ENCODE measurements around the gene TSHZ2.
A peak's percentile ranks its signal among the peaks of the same experiment; 100 is the strongest.

TSHZ2 gene

DNA sequence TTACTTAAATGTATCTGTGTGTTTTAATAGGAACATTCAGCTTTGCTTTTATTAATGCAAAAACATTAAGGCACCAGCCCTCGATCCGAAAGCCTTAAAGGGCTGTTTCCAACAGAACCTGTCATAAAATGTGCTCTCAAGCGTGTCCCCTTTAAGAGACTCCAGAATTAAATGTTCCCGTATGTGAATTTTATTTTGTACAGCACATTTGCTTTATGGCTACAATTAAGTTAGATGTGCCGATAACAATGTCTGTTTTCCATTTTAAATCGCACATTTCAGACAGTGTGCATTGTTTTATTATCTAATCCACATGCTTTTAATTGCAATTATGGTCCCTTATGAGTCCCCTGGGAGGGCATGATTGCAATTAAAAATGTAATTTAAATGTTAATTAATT is 198.9 kb downstream of the TSHZ2 start:
- DNase-seq = no peak

DNA sequence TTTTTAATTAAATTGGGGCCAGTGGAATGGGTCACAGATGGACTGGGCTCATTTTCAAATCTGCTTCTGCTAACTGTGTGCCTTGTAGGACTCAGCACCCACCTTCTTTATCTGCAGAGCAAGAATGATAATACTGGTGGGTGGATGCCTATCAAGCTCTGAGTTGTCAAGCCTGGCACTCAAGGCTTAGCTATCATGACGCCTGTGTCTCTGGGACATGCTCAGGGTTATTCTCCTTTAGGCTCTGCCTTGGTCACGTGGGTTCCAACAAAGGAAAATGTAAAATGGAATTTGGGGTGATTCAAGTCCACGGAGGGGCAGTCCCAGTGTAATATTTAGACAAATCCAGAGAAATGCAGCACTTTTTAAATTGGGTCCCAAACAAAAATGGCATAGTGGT is 202.3 kb downstream of the TSHZ2 start:
- no peak for DNase-seq

DNA sequence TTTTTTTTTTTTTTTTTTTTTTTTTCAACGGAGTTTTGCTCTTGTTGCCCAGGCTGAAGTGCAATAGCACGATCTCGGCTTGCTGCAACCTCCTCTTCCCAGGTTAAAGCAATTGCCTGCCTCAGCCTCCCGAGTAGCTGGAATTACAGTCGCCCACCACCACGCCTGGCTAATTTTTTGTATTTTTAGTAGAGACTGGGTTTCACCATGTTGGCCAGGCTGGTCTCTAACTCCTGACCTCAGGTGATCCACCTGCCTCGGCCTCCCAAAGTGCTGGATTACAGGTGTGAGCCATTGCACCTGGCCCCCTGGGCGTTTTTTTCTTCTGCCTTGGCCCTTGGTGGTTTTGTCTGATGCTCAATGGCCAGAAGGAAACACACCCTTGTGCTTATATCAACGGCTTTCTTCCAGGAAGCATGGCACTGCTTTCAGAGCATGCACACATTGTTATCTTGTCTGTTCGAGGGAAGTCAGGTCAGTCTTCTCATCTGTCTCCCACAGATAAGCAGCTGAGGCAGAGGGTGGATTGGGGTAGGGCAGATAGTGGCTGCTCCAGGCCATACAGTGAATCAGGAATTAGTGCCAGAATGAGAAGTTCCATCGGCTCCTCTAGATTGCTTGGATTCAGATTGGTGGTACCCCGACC is 203.1 kb downstream of the TSHZ2 start:
- DNase-seq = no peak

DNA sequence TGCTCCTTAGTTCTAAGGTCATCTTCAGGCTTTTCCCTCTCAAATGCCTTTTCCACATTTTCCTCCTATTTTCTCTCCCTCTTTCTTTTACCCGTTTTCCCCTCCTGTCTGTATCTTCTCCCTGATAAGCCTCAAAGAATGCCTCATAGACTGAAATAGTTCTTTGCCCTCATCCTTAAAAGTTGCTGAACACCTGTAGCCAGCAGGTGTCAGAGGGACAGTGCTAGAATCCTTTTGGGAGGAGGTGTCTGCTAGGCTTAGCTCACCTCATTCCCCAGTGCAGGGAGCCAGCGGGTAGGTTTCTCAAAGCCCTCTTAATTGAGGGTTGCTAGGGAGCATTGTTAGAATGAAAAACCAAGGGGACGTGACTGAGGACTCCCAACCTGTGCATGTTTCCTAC is 204.0 kb downstream of the TSHZ2 start:
- DNase-seq = no peak

DNA sequence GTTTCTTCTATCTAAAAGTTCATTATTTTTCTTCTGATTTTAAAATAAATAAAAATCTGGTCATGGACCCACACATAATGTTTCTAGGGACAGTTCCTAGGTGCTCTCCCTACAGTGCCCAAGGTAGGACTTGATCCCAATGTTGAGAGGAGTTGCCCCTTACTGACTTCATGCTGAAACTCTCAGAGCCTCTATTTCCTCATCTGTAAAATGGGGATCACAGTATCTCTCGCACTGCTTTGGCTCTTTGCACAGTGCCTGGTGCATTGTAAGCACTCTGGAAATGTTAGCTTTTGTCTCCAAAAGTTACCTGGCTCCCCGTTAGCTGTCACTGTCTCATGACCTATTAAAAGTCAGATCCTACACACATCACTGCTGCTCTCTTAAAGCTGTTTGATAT is 205.5 kb downstream of the TSHZ2 start:
- DNase-seq = no peak

DNA sequence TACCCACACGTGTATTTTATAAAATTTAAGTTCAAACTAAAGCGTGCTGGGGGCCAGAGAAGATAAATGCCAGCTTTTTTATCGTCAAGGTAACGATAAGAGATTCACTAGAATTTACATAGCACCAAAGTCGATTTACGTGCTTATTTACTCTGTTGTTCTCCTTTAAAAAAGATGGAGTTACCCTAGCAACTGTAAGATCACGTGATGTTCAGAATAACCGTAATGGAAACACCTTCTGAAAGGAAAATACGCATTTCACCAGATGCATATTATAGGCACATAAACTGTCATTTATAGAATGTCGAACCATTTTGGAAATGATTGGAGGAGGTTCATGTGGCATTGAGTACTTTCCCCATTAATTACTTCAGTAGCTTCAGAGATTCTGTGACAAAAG is 207.6 kb downstream of the TSHZ2 start:
- no peak for DNase-seq

DNA sequence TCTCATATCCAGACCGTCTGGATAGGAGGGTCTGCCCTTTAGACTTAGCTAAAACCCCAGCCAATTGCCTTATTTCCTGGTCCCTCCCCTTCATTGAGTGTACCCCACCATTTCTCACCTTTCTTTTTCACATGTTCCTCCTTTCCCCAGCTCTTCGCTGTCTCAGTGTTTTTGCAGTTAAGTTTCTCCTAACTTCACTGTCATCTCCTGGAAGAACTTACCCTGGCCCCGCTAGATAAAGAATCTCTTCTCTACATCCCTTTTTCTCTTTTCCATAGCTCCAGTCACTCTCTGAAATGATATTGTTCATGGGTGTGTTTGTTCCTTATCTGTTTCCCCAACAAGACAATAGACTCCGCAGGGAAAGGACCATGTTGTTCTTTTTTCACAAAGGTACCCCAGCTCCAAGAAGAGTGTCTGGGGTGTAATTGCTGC is 208.8 kb downstream of the TSHZ2 start:
- no peak for DNase-seq

DNA sequence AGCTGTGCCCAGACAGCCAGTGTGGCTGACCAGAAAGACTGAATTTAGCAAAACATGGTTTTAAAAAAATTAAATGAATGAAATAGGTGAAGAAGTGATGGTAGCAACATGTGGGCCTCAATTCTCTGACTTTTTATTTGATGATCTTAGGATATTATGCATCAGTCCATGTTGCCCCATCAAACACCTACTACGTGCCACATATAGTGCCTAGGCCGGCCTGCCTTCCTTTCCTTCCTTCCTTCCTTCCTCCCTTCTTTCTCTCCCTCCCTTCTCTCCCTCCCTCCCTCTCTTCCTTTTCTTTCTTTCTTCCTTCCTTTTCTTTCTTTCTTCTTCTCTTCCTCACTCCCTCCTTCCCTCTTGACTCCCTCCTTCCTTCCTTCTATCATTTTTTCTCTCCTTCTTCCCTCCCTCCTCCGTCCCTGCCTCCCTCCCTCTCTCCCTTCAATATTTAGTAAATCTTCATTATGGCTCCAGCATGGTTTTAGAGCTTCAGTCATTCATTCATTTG is 209.8 kb downstream of the TSHZ2 start:
- DNase-seq = no peak

DNA sequence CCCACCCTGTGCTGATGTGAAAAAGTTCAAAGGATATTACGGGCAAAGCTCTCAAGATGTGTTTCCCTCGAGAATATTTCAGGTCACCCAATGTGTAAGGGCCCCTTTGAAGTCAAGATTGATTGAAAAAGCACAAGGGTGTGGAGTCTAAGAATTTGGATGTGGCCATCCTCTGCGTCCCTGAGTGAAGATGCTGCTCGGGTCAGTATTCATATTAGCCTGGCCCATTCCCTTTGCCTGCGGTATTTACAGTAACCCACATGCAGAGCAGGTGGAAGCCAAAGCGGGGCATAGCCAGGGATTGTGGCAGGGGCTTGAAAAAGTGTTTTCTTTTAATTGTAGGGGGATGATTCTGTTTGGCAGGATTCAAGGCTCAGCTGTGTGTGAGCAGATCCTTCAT is 211.0 kb downstream of the TSHZ2 start:
- no peak for DNase-seq

DNA sequence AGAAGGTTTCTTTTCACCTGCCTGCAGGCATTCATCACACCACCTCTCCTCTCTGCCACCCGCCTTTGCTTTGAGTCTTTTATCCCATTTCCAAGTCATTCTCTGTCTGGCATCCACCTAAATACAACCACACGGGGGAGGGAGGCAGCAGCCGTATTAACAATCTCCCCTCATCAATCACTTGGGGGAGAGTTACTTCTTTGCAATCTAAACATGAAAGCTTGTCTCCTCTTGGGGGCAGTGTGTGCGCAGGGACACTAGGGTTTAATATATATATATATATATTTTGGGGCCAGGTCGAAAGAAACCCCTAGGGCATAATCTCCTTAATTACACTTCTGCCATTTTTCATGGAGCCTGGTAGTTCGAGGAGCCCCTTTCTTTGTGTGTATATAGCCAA is 214.5 kb downstream of the TSHZ2 start:
- no peak for DNase-seq

DNA sequence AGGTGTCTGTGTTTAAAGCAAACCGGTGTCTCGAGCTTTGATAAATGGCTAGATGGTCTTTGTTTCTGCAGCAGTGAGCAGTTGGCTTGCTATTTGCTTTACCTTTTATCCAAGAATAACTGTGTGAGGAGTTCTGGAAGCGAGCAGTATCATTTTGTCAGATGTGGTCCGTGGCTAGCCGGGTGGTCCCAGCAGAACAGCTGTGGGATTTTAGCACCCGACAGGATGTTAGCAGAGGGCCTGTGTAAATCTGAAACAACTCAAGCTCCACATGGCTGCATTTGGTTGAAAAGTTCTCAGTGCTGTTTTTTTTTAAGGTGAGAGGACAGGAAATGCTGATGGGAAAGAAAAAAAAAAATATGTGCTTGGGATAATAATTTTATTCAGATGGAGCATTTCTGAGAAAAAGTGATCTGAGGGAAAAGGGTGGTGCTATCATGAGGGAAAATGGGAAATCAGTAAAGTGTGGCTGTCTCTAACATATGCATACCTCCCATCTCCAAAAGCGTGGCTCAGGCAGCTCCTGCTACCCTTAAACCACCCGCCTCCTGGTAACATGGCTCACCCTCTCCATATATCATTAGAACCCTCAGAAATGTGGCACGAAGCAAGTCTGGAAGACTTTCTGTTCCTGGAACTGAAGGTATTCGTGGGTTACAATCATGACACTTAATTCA is 215.4 kb downstream of the TSHZ2 start:
- DNase-seq = no peak

DNA sequence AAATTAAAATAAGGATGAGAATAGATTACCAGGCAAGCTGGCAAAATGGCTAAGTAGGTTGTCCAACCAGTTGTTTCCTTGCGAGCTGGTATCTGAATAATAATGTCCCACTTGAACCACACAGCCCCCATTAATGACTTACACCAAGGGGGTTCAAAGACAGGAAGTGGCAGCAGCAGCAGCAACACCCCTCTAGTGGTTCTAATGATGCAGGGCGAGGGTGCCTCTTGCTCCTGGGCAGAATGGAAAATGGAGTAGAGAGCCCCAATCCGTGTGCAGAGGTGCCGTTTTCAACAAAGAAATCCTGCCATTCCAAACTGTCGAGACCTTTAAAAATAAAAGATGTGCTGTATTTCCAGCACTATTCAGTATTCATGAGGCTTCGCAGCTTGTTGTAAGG is 218.1 kb downstream of the TSHZ2 start:
- DNase-seq = no peak

DNA sequence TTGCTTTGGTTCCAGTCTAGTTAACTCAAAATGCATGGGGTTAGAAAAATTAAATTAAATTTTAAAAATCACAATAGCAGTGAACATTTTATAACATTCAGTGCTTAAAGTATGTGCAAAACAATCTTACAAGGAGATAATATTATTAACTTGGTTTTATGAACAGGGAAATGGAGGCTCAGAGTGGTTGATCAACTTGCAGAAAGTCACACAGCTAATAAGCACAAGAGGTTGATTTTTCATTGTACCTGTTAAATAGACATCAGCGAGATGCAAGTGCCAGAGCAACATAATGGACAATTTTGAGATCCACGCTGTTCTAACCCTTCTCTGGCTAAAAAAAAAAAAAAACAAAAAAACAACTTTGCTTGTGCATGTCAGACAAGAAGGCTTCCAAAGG is 219.8 kb downstream of the TSHZ2 start:
- no peak for DNase-seq

DNA sequence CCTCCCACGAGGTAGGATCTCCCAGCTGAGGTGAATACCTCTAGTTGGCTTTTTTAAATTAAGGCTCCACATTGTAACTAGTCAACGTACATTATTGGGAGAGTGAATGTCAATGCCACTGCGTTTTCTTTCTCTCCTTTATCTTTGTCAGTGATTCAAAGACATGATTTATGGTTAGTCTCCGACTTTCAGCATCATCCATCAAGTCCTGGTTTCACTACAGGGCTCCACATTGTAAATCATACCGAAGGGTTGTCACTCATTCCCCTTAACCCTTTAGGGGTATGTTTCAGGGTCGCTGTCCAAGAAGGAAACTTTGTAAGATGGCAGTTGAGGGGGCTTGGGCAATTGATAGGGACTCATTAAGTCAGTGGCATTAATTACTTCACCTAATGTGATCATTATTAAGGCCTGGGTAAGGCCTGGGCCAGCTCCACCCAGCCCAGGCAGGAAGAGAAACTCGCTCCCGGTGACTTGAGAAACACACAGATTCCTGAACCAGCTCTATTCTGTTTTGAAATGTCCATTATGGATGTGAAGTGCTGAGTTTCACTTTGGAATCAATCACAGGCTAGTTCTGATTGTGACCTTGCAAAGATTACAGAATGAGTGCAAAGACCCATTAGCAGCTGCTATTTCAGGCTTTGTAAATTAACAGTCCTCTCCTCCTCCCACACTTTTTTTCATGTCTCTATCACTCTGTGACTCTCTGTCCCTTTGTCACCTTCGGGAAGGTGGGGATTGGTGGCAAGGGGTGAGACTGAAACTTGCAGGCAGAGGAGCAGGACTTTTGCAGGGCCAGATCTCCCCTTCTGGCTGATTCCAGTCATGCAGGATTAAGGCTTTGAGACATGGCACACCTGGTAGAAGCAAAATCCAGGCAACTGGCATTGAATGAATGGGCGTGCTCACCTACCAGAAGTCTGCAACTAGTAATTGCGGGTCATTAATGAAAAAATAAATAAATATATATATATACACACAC is 222.4 kb downstream of the TSHZ2 start:
- no peak for DNase-seq

DNA sequence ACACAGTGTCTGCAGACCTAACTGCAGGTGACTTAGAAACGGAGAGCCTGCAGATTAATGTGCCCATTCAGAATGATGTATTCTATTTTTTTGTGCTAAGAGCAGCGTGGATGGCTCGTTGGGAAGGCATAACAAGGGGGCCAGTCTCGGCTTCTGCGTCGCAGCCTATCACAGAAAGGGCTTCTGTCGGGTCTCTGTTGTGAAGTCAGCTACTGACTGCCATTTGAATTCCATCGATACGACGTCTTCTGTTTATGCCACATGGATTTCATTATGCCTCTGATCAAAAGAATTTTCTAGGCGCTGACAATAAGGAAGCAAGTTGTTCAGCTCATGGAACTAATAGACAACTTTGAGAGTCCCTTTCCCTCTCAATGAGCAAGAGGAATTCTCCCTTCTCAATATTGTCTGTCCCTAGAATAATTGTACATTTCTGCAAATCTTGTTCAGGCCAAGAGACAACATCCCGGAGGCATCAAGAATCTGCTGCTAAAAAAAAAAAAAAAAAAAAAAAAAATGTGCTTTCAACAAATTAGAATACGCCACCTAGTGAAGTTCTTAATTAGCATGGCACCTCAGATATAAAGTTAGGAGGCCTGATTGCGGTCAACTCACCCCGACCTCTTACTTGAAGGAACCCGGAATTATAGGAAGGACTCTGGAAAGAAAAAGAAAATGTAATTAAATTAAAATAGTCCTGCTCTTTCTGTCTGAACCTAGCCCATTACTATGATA is 223.9 kb downstream of the TSHZ2 start:
- DNase-seq = no peak

DNA sequence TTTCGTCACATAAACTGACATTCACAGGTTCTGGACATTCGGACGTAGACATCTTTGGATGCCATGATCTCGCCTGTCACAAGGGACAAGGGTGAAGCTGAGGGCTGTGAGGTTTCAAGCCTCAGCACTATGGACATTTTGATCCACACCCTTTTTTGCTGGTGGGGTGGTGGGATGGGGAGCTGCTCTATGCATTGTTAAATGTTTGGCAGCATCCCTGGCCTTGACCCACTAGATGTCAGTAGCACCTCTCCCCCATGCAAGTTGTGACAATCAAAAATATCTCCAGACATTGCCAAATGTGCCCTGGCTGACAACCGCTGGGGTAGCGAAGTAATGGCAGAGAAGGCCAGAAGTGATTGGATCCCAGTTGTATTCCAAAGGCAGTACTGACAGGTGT is 229.4 kb downstream of the TSHZ2 start:
- no peak for DNase-seq

DNA sequence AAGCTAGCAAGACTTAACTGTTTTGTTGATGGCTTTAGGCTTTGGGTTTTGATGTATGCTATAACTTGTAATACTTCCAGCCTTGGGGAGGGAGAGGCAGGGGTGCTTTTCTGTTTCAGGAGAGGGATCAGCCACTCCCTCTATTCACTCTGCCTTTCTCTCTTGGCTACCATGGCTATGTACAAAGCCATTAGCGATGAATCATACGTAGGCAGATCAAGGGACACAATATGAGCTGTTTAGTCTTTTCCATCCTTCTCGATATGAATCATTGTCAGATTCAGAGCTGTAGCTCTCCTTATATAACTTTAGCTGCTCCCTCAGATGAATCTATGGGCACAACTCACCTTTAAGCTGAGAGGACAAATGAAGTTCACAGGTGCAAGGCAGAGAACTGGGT is 230.6 kb downstream of the TSHZ2 start:
- DNase-seq = no peak

DNA sequence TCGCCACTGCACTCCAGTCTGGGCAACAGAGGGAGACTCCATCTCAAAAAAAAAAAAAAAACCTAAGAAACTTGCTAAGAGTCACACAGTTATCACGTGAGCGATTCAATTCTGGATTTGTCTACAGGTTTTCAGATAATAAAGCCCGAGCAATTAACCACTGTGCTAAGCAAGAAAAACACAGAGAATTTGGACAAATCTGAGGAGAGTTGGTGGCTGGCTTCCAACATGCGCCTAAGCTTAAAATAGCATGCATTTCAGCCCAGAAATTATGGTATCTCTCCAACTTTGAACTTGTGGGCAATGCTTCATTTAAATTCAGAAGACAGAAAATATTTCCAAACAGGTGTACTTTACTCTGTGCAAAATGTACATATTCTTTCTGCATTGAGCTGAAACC is 232.9 kb downstream of the TSHZ2 start:
- DNase-seq = no peak

DNA sequence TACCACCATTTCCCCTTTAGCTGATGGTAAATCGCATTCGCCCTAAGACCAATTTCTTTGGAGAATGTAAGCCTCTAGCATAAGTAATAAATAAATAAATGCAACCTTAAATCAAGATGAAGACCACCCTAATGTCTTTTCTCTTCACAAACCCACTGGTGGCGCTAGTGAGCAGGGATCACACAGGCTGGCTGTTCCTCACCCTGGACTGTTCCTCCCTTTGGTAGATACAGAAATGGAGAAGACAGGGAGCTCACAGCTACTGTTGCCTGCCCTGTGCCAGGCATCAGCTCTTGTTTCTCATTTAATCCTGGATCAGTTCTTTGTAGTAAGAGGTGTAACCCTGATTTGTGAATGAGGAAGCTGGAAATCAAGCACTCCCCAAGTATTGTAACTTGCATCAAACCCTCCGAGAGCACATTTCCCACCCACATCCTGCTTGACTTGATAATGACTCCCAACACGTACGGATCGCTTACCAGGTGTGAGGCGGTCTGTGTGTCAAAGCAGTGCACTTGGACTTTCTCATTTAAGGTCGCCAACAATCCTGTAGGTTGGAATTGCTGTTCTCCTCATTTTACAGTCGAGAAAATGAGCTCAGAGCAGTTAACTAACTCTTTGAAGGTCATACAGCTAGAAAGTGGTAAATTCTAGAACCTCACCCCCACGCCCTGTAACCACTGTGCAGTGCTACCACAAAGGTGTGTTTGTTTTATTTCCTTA is 236.1 kb downstream of the TSHZ2 start:
- DNase-seq = peak; percentile 14 to 30

DNA sequence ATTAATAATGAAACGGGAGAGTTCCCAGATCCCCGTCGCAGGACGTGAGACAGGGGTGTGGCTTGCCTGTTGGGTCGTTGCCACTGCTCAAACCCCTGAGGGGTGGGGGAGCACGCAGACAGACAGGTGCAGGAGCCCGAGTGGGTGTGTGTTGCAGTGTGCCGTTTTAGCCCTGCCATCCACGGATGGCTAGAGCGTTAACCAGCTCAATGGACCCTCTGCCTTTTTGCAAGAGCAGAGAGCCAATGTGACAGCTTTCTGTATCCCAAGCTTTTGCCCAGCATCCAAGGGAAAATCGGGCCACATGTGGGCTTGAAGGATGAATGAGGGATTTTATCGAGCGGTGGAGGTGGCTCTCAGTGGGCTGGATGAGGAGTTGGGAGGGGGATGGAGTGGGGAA is 237.9 kb downstream of the TSHZ2 start:
- DNase-seq = no peak

DNA sequence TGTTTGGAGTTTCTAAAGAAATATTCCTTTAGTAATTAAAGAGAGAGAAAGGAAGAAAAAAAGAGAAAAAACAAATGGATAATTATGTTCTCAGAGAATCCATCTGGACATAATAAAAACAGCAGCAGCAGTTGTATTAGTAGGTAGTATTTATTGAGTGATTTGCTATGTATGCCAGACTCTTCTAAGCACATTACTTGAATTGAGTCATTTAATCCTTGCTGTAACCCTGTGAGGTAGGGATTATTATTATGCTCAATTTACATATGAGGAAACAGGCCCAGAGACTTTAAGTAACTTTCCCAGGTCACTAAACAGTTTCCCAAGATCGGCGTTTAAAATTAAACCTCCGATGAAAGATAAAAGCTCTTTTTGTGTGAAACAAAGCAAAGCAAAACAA is 238.8 kb downstream of the TSHZ2 start:
- no peak for DNase-seq

DNA sequence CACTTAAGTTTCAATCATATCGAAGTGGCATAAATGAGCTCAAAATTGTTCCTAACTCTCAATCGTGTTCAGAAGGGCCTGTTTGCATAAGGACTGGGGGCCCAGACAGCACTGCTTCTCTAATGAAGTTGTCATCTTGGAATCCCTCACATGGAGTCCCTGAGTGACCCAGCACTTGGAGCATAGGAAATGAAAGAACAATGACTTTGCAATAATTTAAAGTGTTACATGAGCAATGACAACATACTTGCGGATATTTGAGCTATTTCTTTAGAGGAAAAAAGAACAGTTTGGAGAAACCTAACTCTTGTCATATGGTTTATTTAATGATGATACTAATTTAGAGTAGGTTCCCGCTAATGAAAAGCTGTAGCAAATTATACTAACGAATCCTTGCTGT is 239.9 kb downstream of the TSHZ2 start:
- no peak for DNase-seq

Data from stimulated activated CD4-positive, alpha-beta T cell treated with anti-CD3 and anti-CD28 coated beads, Interleukin-2, amount 100 ng/mL, for 24 hours (primary cell).